Mammary epithelial cell (primary cell): ENCODE results near the gene CFAP161.

ENCODE experiments used
- EZH2 ChIP-seq: IDR thresholded peaks from 2 replicates; pipeline ENCODE4 v1.6.1; 2012; ENCODE audit warnings: low read length, inconsistent platforms, borderline replicate concordance
- TF ChIP-seq, protein P1 (sequence below), 2 donors: IDR thresholded peaks in 1 of 2; conservative IDR thresholded peaks in 1 of 2; 2 replicates each; pipeline ENCODE4 v1.5.1; 2011 to 2012; ENCODE audit warnings: inconsistent platforms in 2 of 2, low read length in 2 of 2, mild to moderate bottlenecking in 2 of 2, control low read depth in 1 of 2, low read depth in 1 of 2; ENCODE audit not compliant: insufficient read depth in 1 of 2; ENCODE audit errors: extremely low read depth in 1 of 2

DNA sequence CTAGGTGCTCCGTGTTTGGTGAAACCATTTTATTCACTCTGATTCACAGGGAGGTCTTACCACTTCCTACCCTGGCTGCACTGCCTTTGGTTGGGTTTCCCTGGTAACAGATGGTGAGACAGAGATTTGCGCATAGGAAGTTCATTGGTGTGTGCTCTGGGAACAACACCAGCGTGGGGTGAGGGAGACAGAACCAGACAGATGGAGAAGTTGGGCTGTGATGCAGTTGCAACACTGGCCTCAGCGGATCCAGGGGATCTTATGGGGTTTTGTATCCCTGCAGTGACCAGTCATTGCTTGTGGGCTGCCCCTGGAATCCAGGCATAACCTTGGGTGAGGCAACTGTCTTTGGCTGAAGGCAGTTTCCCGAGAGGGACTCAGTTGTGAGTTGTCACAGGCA lies 50.1 kb downstream of the CFAP161 start:
- TF ChIP-seq, protein P1, sequence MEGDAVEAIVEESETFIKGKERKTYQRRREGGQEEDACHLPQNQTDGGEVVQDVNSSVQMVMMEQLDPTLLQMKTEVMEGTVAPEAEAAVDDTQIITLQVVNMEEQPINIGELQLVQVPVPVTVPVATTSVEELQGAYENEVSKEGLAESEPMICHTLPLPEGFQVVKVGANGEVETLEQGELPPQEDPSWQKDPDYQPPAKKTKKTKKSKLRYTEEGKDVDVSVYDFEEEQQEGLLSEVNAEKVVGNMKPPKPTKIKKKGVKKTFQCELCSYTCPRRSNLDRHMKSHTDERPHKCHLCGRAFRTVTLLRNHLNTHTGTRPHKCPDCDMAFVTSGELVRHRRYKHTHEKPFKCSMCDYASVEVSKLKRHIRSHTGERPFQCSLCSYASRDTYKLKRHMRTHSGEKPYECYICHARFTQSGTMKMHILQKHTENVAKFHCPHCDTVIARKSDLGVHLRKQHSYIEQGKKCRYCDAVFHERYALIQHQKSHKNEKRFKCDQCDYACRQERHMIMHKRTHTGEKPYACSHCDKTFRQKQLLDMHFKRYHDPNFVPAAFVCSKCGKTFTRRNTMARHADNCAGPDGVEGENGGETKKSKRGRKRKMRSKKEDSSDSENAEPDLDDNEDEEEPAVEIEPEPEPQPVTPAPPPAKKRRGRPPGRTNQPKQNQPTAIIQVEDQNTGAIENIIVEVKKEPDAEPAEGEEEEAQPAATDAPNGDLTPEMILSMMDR (conservative IDR thresholded peaks at IDR 0.05 in 1 of 2, IDR thresholded peaks at IDR 0.05 in 1 of 2; ENCODE audit: extremely low read depth in 1 of 2, insufficient read depth in 1 of 2, low read depth in 1 of 2, low read length in 2 of 2), result no peak
- no peak for TF ChIP-seq EZH2
